Psoas muscle (tissue), 8 donors: Measurements from ENCODE around the gene EPB41L1. TPM values are rescaled to one million over a fixed set of nuclear protein-coding genes. Genes with fewer than 3 reads are reported as not detected.

ENCODE experiments used
- ATAC-seq, 4 donors: fragments of 200-7000 bp; cut with Tn5 transposase; one replicate each; pipeline ENCODE4 v1.9.1; 2020; ENCODE audit warnings: moderate library complexity in 3 of 4, mild to moderate bottlenecking in 2 of 4
- DNase-seq, 2 donors: peaks; one replicate each; pipeline ENCODE4 v3.0.0-alpha.2; 2020
- H3K27ac ChIP-seq: fragments of 200-600 bp; one replicate; pipeline ENCODE4 v1.8.0; 2022
- H3K27me3 ChIP-seq, 3 donors: fragments of 200-600 bp in 1 of 3; one replicate each; pipeline versions ENCODE4 v1.6.1 to v1.8.0; 2013 to 2022; ENCODE audit warnings: low read length in 2 of 3, mild to moderate bottlenecking in 2 of 3, moderate library complexity in 1 of 3; ENCODE audit not compliant: insufficient read depth in 3 of 3
- H3K36me3 ChIP-seq, 2 donors: fragments of 200-600 bp in 1 of 2; one replicate each; pipeline versions ENCODE4 v1.6.1 to v1.8.0; 2013 to 2022; ENCODE audit warnings: low read depth in 1 of 2, mild to moderate bottlenecking in 1 of 2, moderate library complexity in 1 of 2; ENCODE audit not compliant: insufficient read depth in 1 of 2
- H3K4me1 ChIP-seq: fragments of 200-600 bp; one replicate; pipeline ENCODE4 v1.8.0; 2022
- H3K4me3 ChIP-seq: fragments of 200-600 bp; one replicate; pipeline ENCODE4 v1.8.0; 2022; ENCODE audit warnings: mild to moderate bottlenecking
- H3K9me3 ChIP-seq: fragments of 200-600 bp; one replicate; pipeline ENCODE4 v1.8.0; 2022
- WGBS, 3 donors: extraction: QIAGEN DNeasy Blood & Tissue Kit; methylation state at CpG; one replicate each; pipeline versions ENCODE4 v1.1.6 to v1.1.7; 2013; 5-methylcytosine and 5-hydroxymethylcytosine counted together
- intact Hi-C, 2 donors: fragments of 100-400 bp; cut with DNase I; formaldehyde crosslinking; loops; one replicate each; pipeline versions ENCODE4 v1.11.0 to v1.14.2; 2022
- polyA plus RNA-seq, 3 donors: library from polyadenylated mRNA; stranded (reverse); fragments of 200-250 nt; gene quantifications; one replicate each; pipeline ENCODE4 v1.2.3, GENCODE V29; 2013
- total RNA-seq, 4 donors: library from RNA; stranded (reverse); fragmentation: NEBNext Ultra II Directional in 2 of 4; extraction: Animal tissue kit (Norgen Biotek cat#: 25700) in 2 of 4; gene quantifications; one replicate each; pipeline versions ENCODE4 v1.2.1 to v1.2.4, GENCODE V29; 2021 to 2023
- TF ChIP-seq, protein P1 (sequence below): fragments of 200-600 bp; IDR thresholded peaks from one replicate; pipeline ENCODE4 v1.8.0; 2022; ENCODE audit warnings: antibody characterized with exemption
- donor health status: healthy with polysubstance abuse.
- donor health status: DM: no; HTN: no; CAD: no; lungs with moderate emphysema.
- donor health status: Bipolar disorder and iron deficiency.
- donor health status: healthy.
- donor health status: DM: yes; HTN: yes; CAD: no.
- donor health status: DM: no; HTN: no; CAD: no.
- donor health status: DM: no; HTN: no; CAD: no.
- donor health status: DM: yes; HTN: yes; CAD: no.

Gene EPB41L1
- total and polyA plus RNA-seq, 7 donors: 4.2 to 24.1 (median 9.1) TPM

DNA sequence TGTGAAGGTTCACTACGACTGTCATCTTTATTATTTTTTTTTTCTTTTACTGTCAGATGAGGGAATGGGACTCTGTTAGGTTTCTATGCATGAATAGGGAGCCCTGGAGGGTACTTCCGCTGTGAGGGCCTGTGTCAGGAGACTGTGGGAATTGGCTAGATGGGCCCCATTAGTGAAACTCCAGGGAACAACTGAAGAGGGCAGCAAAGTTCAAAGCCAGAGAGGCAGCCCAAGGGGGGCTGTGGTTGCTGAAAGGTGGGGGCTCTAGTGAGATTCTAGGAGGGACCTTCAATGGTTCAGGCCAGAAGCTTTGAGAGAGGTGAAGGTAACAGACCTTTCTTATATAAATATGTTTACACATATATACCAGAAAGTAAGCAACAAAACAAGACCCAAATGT, 13.2 kb upstream of the EPB41L1 start:
- 77 to 83% (median 80%) methylated on average over 2 of the region's 2 CpGs for WGBS, 3 donors
- TF ChIP-seq, protein P1, sequence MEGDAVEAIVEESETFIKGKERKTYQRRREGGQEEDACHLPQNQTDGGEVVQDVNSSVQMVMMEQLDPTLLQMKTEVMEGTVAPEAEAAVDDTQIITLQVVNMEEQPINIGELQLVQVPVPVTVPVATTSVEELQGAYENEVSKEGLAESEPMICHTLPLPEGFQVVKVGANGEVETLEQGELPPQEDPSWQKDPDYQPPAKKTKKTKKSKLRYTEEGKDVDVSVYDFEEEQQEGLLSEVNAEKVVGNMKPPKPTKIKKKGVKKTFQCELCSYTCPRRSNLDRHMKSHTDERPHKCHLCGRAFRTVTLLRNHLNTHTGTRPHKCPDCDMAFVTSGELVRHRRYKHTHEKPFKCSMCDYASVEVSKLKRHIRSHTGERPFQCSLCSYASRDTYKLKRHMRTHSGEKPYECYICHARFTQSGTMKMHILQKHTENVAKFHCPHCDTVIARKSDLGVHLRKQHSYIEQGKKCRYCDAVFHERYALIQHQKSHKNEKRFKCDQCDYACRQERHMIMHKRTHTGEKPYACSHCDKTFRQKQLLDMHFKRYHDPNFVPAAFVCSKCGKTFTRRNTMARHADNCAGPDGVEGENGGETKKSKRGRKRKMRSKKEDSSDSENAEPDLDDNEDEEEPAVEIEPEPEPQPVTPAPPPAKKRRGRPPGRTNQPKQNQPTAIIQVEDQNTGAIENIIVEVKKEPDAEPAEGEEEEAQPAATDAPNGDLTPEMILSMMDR: no peak
- Histone ChIP-seq H3K27ac (no peak overlapping the region), H3K36me3 (no peaks in the 10 kb centered on the region), H3K27me3 (no peaks in the 10 kb centered on the region), H3K9me3 (no peaks in the 10 kb centered on the region), H3K4me1 (peaks cover 15% of the 10 kb centered on the region), H3K4me3 (no peak overlapping the region)
- DNase-seq (no peak), ATAC-seq (no peak)
- intact Hi-C loops: no loop called here

DNA sequence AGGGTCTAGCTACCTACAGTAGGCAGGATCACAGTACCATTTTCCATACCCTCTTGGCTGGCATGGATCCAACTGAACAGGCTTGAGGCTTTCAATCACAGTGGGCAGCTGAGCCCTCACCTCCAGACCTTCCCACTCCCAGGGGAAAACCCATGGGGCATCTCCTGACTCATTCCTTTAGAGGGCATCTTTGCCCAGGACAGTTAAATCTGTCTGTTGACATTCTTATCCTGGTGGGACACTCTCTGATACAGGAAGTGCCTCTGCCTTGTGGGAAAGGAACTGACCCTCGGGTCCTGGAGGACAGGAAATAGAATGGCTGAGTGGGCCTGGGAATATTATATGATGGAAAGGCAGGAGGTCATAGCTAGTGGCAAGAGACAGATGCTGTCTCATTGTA, 10.2 kb upstream of the EPB41L1 start:
- H3K27ac ChIP-seq: peak overlapping the region; percentile 0

DNA sequence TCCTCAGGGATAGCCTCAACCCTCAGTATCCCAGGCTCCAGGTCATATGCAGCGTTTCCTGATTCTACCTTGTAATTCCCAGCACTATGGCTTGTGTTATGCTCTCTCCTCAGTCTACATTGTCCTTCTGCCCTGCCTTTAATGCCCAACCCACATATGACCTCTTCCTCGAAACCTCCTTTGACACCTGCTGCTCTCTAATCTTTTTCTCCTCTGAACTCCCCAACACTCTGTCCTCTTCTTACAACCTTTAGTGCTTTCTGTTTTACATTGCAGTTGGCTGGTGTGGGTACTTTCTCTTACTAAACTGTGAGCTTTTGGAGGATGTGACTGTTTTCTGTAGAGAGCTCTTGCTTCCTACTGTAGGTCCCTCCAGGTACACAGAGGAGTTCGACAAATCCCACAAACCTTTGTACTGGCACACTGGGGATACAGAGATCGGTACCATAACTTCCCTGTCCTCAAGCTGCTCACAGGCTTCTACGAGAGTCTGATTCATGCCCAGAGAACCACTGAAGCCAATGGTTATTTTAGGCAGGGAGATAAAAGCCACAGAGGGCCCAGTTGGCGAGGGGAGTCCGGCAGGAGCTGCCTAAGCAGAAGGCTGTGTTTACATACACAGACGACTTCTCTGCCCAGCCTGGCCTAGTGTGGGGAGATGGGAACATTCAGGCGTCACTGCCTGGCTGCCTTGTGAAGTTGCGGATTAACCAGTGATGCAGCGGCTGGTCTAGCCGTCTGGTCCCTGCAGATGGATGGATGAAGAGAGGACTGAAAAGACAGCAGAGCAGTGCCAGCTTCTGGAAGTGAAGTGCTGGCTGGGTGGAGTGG, 8.4 kb upstream of the EPB41L1 start:
- H3K4me1 ChIP-seq: peaks cover 45% of the 10 kb centered on the region
- 33 to 46% (median 36%) methylated on average over 12 of the region's 12 CpGs for WGBS, 3 donors
- no peaks in the 10 kb centered on the region for H3K9me3 ChIP-seq
- intact Hi-C loops: no loop called here
- TF ChIP-seq, protein P1: no peak
- no peaks in the 10 kb centered on the region for H3K36me3 ChIP-seq
- peak; percentile 44 to 73 for DNase-seq
- peak overlapping the region; percentile 80 for H3K27ac ChIP-seq
- peak overlapping the region; percentile 28 for H3K4me3 ChIP-seq
- H3K27me3 ChIP-seq: no peaks in the 10 kb centered on the region
- ATAC-seq: peak; percentile 60 to 81 (median 72)

More for the DNA sequence above, 10.2 kb upstream of the EPB41L1 start:
- H3K4me3 ChIP-seq: no peak overlapping the region
- ATAC-seq (no peak), DNase-seq (no peak)
- TF ChIP-seq, protein P1: no peak
- H3K4me1 ChIP-seq: peaks cover 39% of the 10 kb centered on the region
- WGBS, 3 donors: 50 to 58% (median 56%) methylated on average over 1 of the region's 1 CpG
- no peaks in the 10 kb centered on the region for H3K36me3 ChIP-seq
- no peaks in the 10 kb centered on the region for H3K27me3 ChIP-seq
- intact Hi-C loops: no loop called here
- no peaks in the 10 kb centered on the region for H3K9me3 ChIP-seq

DNA sequence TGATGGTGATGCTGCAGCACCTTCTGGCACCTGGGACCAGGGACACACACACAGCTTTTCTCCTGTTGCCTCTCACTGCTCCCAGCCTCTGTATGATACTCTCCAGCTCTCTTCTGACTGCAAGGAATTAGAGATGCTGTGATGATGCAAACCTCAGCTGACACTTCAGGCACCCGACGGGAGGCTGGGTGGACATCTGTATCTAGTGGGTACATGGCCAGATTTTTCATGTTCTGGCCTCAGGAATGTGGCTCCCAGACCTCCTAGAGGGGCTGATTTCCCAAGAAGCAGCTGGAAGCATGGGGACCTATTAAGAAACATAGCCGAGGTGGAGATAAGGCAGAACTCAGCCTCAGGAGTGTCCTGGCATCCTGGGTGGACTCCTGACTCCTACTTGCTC, 6.8 kb upstream of the EPB41L1 start:
- TF ChIP-seq, protein P1: no peak
- DNase-seq: no peak
- Histone ChIP-seq H3K4me1 (peaks cover 45% of the 10 kb centered on the region), H3K4me3 (no peak overlapping the region), H3K9me3 (no peaks in the 10 kb centered on the region), H3K36me3 (no peaks in the 10 kb centered on the region), H3K27me3 (no peaks in the 10 kb centered on the region), H3K27ac (no peak overlapping the region)
- no peak for ATAC-seq
- WGBS, 3 donors: 37 to 54% (median 41%) methylated on average over 3 of the region's 3 CpGs
- intact Hi-C loops: no loop called here

DNA sequence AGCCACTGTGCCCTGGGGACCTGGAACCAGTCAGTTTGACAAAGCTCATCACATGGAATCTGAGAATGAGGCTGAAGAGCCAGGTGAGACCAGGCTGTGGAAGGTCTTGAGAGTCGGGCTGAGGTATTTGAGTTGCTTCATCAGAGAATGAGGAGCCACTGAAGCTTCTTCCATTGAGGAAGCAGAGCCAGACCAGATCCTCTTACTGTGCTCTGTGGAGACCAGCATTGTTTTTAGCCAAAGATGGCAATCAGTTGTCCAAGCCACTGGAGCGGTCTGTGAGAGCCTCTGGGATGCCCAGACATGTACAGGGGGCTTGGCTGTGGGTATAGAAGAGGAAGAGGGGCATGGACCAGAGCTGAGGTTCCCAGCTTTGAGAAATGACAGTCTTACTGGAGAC, 6.1 kb upstream of the EPB41L1 start:
- Histone ChIP-seq H3K27ac (no peak overlapping the region), H3K27me3 (no peaks in the 10 kb centered on the region), H3K36me3 (no peaks in the 10 kb centered on the region), H3K9me3 (no peaks in the 10 kb centered on the region), H3K4me1 (peaks cover 42% of the 10 kb centered on the region), H3K4me3 (no peak overlapping the region)
- intact Hi-C loops: no loop called here
- 79 to 88% (median 87%) methylated on average over 2 of the region's 2 CpGs for WGBS, 3 donors
- TF ChIP-seq, protein P1: no peak
- ATAC-seq (no peak), DNase-seq (no peak)
